ENCODE measurements around the gene ANKH.

Gene ANKH

GRCh38 chr5:14742498-14742897, 129.1 kb downstream of the ANKH start:
- DNase-seq (ENCODE audit: low read depth) = no peak
- TF ChIP-seq, protein P1, sequence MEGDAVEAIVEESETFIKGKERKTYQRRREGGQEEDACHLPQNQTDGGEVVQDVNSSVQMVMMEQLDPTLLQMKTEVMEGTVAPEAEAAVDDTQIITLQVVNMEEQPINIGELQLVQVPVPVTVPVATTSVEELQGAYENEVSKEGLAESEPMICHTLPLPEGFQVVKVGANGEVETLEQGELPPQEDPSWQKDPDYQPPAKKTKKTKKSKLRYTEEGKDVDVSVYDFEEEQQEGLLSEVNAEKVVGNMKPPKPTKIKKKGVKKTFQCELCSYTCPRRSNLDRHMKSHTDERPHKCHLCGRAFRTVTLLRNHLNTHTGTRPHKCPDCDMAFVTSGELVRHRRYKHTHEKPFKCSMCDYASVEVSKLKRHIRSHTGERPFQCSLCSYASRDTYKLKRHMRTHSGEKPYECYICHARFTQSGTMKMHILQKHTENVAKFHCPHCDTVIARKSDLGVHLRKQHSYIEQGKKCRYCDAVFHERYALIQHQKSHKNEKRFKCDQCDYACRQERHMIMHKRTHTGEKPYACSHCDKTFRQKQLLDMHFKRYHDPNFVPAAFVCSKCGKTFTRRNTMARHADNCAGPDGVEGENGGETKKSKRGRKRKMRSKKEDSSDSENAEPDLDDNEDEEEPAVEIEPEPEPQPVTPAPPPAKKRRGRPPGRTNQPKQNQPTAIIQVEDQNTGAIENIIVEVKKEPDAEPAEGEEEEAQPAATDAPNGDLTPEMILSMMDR (conservative IDR thresholded peaks at IDR 0.05; ENCODE audit: low read length) = no peak
- no peak overlapping the region for H3K4me3 ChIP-seq (ENCODE audit: low read length)

GRCh38 chr5:14741801-14742440, 129.7 kb downstream of the ANKH start:
- no peak overlapping the region for H3K4me3 ChIP-seq (ENCODE audit: low read length)
- DNase-seq (ENCODE audit: low read depth) = no peak
- TF ChIP-seq, protein P1 (conservative IDR thresholded peaks at IDR 0.05; ENCODE audit: low read length) = no peak

GRCh38 chr5:14741131-14741530, 130.4 kb downstream of the ANKH start:
- TF ChIP-seq, protein P1 (conservative IDR thresholded peaks at IDR 0.05; ENCODE audit: low read length) = no peak
- H3K4me3 ChIP-seq (ENCODE audit: low read length) = no peak overlapping the region
- no peak for DNase-seq (ENCODE audit: low read depth)

DNA sequence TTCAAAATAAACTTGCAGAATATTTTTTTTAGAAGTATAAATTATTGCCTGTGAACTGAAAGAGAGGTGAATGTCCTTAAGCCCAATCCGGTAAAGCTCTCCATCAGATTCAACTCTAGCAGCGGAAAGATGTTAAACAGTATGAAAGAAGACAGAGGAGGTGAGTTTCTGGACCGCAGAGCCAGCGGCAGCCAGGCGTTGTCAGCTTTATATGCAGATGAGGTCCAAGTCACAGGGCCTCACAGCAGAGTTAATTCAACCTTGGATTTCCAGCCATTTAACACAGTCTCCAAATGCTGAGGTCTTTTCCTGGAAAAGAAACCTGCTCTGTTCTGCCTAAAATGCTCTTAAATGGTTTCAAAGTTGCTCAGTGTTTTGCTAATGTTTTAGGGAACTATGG, 131.6 kb downstream of the ANKH start:
- DNase-seq (ENCODE audit: low read depth) = no peak
- no peak overlapping the region for H3K4me3 ChIP-seq (ENCODE audit: low read length)
- TF ChIP-seq, protein P1 (conservative IDR thresholded peaks at IDR 0.05; ENCODE audit: low read length) = no peak

GRCh38 chr5:14739538-14739937, 132.0 kb downstream of the ANKH start:
- DNase-seq (ENCODE audit: low read depth) = peak; percentile 41
- TF ChIP-seq, protein P1 (conservative IDR thresholded peaks at IDR 0.05; ENCODE audit: low read length) = no peak
- no peak overlapping the region for H3K4me3 ChIP-seq (ENCODE audit: low read length)

DNA sequence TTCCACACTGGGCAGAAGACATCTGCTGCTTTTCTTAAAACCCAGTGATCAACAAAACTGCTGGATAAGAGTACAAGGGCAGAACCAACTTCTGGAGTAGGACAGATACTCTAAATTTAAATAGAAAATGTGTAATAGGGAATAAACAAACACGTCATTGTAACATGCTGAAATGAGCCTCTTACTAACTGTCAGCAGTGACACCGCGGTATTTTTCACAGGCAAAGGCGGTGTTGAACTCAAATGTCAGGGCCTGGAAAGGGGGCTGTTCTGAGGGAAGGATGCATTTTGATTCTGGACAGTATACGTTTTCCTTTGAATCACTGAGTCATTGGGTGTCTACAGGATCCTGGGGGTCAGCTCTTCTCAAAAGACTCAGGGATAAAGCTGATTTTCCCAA, 133.5 kb downstream of the ANKH start:
- TF ChIP-seq, protein P1 (conservative IDR thresholded peaks at IDR 0.05; ENCODE audit: low read length) = no peak
- H3K4me3 ChIP-seq (ENCODE audit: low read length) = no peak overlapping the region
- DNase-seq (ENCODE audit: low read depth) = no peak

- TF ChIP-seq, protein P1 (conservative IDR thresholded peaks at IDR 0.05; ENCODE audit: low read length) = no peak
- no peak for DNase-seq (ENCODE audit: low read depth)
- no peak overlapping the region for H3K4me3 ChIP-seq (ENCODE audit: low read length)
These were observed 134.3 kb downstream of the ANKH start for GRCh38 chr5:14737291-14737690.

All from AG10803 (cell line).